ENCODE measurements around the gene STRN.
"Not testable (repeated sequence)": the region's sequence is repeated elsewhere in the genome, so short reads cannot be mapped to it uniquely, and the experiment has no call there.

Gene STRN

GRCh38 chr2:36849265-36849664 lies 117.1 kb downstream of the STRN start:
- no peak for DNase-seq

GRCh38 chr2:36843838-36844237 lies 122.5 kb downstream of the STRN start:
- no peak for DNase-seq

- DNase-seq, result no peak
Measured at GRCh38 chr2:36839976-36840617, 126.2 kb downstream of the STRN start.

GRCh38 chr2:36834731-36835524 lies 131.4 kb downstream of the STRN start:
- DNase-seq, result no peak

- no peak for DNase-seq
Measured at GRCh38 chr2:36834203-36834602, 132.1 kb downstream of the STRN start.

GRCh38 chr2:36831185-36831584 lies 135.2 kb downstream of the STRN start:
- DNase-seq, result no peak

GRCh38 chr2:36824683-36825082 lies 141.7 kb downstream of the STRN start:
- not testable (repeated sequence) for DNase-seq

- DNase-seq, result no peak
Measured at GRCh38 chr2:36824273-36824672, 142.1 kb downstream of the STRN start.

GRCh38 chr2:36823862-36824261 lies 142.5 kb downstream of the STRN start:
- no peak for DNase-seq

GRCh38 chr2:36820942-36821605 lies 145.3 kb downstream of the STRN start:
- no peak for DNase-seq

- no peak for DNase-seq
Measured at GRCh38 chr2:36819095-36819711, 147.1 kb downstream of the STRN start.

- no peak for DNase-seq
Measured at GRCh38 chr2:36818542-36818941, 147.8 kb downstream of the STRN start.

GRCh38 chr2:36812196-36812595 lies 154.1 kb downstream of the STRN start:
- no peak for DNase-seq

- DNase-seq, result no peak
Measured at GRCh38 chr2:36811071-36811470, 155.3 kb downstream of the STRN start.

GRCh38 chr2:36809069-36809445 lies 157.3 kb downstream of the STRN start:
- no peak for DNase-seq

- DNase-seq, result no peak
Measured at GRCh38 chr2:36808386-36809068, 157.8 kb downstream of the STRN start.

- no peak for DNase-seq
Measured at GRCh38 chr2:36807223-36807886, 159.0 kb downstream of the STRN start.

- DNase-seq, result no peak
Measured at GRCh38 chr2:36805635-36806224, 160.6 kb downstream of the STRN start.

- no peak for DNase-seq
Measured at GRCh38 chr2:36802952-36803351, 163.4 kb downstream of the STRN start.

- DNase-seq, result no peak
Measured at GRCh38 chr2:36801088-36801487, 165.2 kb downstream of the STRN start.

GRCh38 chr2:36800381-36800780 lies 166.0 kb downstream of the STRN start:
- DNase-seq, result peak in 3 of 51 donors; percentile 5 to 48 (median 24)

Data from hypothalamus (tissue), 51 donors.